Measurements from ENCODE around the gene WDFY4.

Gene WDFY4

DNA sequence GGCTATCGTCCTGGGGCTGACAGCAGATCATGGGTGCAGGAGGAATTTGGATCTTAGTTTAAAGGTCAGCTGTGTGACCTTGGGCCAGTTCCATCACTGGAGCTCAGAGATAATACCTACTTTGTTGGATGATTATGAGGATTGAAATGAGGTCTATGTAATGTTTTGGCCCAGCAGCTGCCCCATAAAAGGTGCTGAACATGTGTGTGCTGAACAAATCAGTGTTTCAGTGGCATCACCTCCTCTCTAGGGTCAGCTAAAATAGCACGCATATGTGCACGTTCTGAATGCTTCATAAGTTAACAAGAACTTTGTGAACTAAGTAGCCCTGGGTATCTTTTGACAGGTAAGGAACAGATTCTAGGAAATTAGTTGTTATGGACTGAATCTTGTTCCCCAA lies 339.8 kb downstream of the WDFY4 start:
- no peak for DNase-seq (ENCODE audit: low spot score)

DNA sequence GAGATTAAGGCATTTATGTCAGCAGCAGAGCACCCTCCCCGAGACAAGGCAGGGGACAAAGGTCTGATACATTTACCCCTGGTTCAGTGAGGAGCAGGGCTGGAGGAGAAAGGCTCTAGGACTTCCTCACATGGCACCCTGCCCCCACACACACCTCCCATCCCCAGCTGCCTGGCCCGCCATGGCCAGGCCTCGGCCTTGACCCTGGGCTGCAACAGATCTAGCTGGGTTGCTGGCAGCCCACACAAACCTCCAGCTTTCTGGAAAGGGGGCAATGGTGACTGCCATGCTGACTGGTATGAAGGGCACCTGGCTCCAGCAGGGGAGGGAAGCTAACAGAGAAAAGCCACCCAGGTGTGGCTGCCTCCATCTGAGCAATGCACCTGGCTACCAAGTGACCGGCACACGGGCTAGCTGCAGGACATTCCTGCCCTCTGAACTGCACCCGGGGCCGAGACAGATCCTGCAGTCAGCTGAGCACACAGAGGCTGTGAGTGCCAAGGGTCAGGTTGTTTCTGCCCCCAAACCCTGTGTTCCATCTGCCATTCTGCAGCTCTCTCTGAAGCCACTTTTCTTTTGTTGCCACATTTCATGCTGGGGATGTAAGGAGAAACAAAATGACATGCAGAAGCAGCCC lies 340.8 kb downstream of the WDFY4 start:
- no peak for DNase-seq (ENCODE audit: low spot score)

DNA sequence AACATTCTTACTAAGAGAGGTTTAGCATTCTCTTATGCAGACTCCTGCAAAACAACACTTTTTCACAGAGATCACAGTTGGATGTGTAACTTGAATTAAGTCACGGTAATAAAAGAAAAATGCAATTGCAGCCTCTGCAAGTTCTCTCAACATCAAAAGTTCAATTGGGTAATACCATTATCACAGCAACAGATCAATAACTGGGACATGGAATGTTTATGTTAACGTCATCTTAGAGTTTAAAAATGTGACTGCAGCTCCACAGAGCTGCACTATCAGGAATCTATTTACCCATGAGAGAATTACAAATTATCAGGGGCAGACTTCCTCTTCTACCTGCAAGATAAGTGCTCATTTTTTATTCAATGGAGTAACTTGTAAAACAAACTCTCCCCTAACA lies 344.0 kb downstream of the WDFY4 start:
- no peak for DNase-seq (ENCODE audit: low spot score)

DNA sequence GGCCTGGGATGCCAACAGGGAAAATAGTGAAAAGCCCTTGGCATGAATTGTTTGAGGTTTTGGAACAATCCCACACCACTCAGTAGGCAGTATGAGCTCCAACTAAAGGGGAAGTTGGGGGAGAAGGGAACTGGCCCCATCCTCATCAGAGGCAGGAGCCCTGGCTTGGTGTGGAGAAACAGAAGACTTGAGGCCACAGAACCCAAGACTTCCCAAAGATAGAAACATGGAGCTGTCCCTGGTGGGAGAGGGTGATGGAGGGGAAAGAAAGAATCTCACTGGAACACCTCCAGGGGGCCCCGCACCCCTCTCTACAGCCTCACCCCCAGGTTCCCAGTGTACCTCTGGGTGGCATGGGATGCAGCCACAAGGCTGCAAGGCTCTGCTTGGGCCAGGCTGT lies 345.0 kb downstream of the WDFY4 start:
- DNase-seq (ENCODE audit: low spot score): no peak
